WTC11 (cell line): Measurements from ENCODE around the gene SIM1. TPM values are rescaled to one million over a fixed set of nuclear protein-coding genes. Genes with fewer than 3 reads are reported as not detected.

Source experiments
- ATAC-seq: fragments of 200-7000 bp; cut with Tn5 transposase; 2 replicates; pipeline ENCODE4 v1.10.0; 2021; ENCODE audit warnings: mild to moderate bottlenecking, moderate library complexity
- CTCF ChIA-PET: fragments of 300-600 bp; sonication (Branson Sonifier 250); formaldehyde crosslinking; loops from one replicate; lab custom pipeline; 2021; ENCODE audit warnings: antibody characterized with exemption; lab: Charles Lee
- POLR2A ChIA-PET: fragments of 350-600 bp; sonication (Branson Sonifier 250); formaldehyde crosslinking; loops from one replicate; lab custom pipeline; 2021; ENCODE audit warnings: antibody characterized with exemption; lab: Charles Lee
- DNase-seq: peaks from one replicate; pipeline ENCODE4 v3.0.0; 2021; ENCODE audit warnings: low spot score
- H3K27ac Mint-ChIP-seq: 2 replicates; pipeline ENCODE4 v1.8.0; 2021; ENCODE audit warnings: mixed read lengths
- H3K27me3 Mint-ChIP-seq: 2 replicates; pipeline ENCODE4 v1.8.0; 2021; ENCODE audit warnings: low read depth, mild to moderate bottlenecking, moderate library complexity, mixed read lengths
- H3K36me3 Mint-ChIP-seq: 2 replicates; pipeline ENCODE4 v1.8.0; 2021; ENCODE audit warnings: mixed read lengths
- H3K4me1 Mint-ChIP-seq: 2 replicates; pipeline ENCODE4 v1.8.0; 2022; ENCODE audit warnings: mixed read lengths
- H3K4me3 Mint-ChIP-seq: 2 replicates; pipeline ENCODE4 v1.8.0; 2021; ENCODE audit warnings: mild to moderate bottlenecking, moderate library complexity, mixed read lengths
- H3K9me3 Mint-ChIP-seq: 2 replicates; pipeline ENCODE4 v1.8.0; 2021; ENCODE audit warnings: mixed read lengths
- FOXJ3 ChIP-seq: sonication (generic); formaldehyde crosslinking; IDR thresholded peaks from 2 replicates; pipeline ENCODE4 v1.9.0; 2021; ENCODE audit warnings: missing genetic modification reagents, mild to moderate bottlenecking, borderline replicate concordance
- GRHL2 ChIP-seq: fragments of 250-450 bp; sonication (Bioruptor Pico); IDR thresholded peaks from 2 replicates; pipeline ENCODE4 v1.8.0; 2022; ENCODE audit warnings: mild to moderate bottlenecking, moderate library complexity; ENCODE audit not compliant: insufficient replicate concordance, severe bottlenecking
- MXD4 ChIP-seq: fragments of 250-450 bp; sonication (Bioruptor Pico); IDR thresholded peaks from 2 replicates; pipeline ENCODE4 v1.8.0; 2021; ENCODE audit warnings: mild to moderate bottlenecking, moderate library complexity, borderline replicate concordance
- TCF7 ChIP-seq: sonication (generic); formaldehyde crosslinking; IDR thresholded peaks from 2 replicates; pipeline ENCODE4 v1.8.0; 2022; ENCODE audit warnings: mild to moderate bottlenecking, low read depth, missing genetic modification reagents, moderate library complexity
- ZNF121 ChIP-seq: sonication (generic); formaldehyde crosslinking; IDR thresholded peaks from 2 replicates; pipeline ENCODE4 v1.8.0; 2023; ENCODE audit warnings: missing genetic modification reagents
- ZNF232 ChIP-seq: sonication (generic); formaldehyde crosslinking; IDR thresholded peaks from 2 replicates; pipeline ENCODE4 v1.8.0; 2022; ENCODE audit warnings: mild to moderate bottlenecking, missing genetic modification reagents
- ZNF263 ChIP-seq: sonication (generic); formaldehyde crosslinking; IDR thresholded peaks from 2 replicates; pipeline ENCODE4 v1.8.1; 2022; ENCODE audit warnings: low read depth, mild to moderate bottlenecking, moderate library complexity, missing genetic modification reagents
- ZNF317 ChIP-seq: sonication (generic); formaldehyde crosslinking; IDR thresholded peaks from 2 replicates; pipeline ENCODE4 v1.8.1; 2023; ENCODE audit warnings: low read depth, mild to moderate bottlenecking, moderate library complexity, missing genetic modification reagents, borderline replicate concordance
- ZNF416 ChIP-seq: fragments of 250-450 bp; sonication (Bioruptor Pico); IDR thresholded peaks from 2 replicates; pipeline ENCODE4 v1.9.0; 2021; ENCODE audit warnings: mild to moderate bottlenecking, inconsistent platforms
- total RNA-seq: library from RNA; stranded (reverse); gene quantifications from 3 replicates; pipeline ENCODE4 v1.2.3, GENCODE V29; 2021
- TF ChIP-seq, protein P1 (sequence below): sonication (generic); formaldehyde crosslinking; IDR thresholded peaks from 2 replicates; pipeline ENCODE4 v1.8.1; 2023; ENCODE audit warnings: mild to moderate bottlenecking, missing genetic modification reagents
- TF ChIP-seq, protein P2 (sequence below): sonication (generic); formaldehyde crosslinking; IDR thresholded peaks from 2 replicates; pipeline ENCODE4 v1.8.0; 2023; ENCODE audit warnings: missing genetic modification reagents
- TF ChIP-seq, protein P3 (sequence below): sonication (generic); formaldehyde crosslinking; IDR thresholded peaks from 2 replicates; pipeline ENCODE4 v1.8.0; 2022; ENCODE audit warnings: mild to moderate bottlenecking, missing genetic modification reagents
- TF ChIP-seq, protein P4 (sequence below): fragments of 250-450 bp; sonication (Bioruptor Pico); IDR thresholded peaks from 2 replicates; pipeline ENCODE4 v1.8.0; 2021; ENCODE audit warnings: mild to moderate bottlenecking
- TF ChIP-seq, protein P5 (sequence below): fragments of 250-450 bp; sonication (Bioruptor Pico); IDR thresholded peaks from 2 replicates; pipeline ENCODE4 v1.9.0; 2021; ENCODE audit warnings: mild to moderate bottlenecking, borderline replicate concordance

The SIM1 gene
- total RNA-seq, 1 experiment from 2014 or later, result 0.09 TPM

DNA sequence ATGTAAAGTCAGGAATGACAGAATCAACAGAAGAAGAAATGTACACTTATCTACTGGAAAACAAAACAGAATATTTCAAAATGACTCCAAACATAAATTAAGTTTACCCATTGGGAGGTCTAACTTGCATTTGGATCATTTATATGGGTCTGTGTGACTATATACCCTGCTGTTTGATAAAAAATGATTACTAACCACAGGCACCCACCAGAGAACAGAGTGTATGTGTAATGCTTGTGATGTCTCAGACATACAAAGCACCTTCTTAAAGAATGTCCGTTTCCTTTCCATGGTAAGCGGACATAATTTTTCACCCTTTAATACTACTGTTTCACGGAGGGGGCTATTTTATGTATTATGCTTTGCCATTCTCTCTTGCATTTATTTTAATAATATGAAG lies 19.2 kb downstream of the SIM1 start:
- no peak for ATAC-seq
- DNase-seq, result no peak
- POLR2A ChIA-PET, result no interaction called here
- Mint-ChIP-seq H3K27ac (no peak overlapping the region), H3K9me3 (no peaks in the 10 kb centered on the region), H3K4me1 (peaks cover 14% of the 10 kb centered on the region), H3K36me3 (no peaks in the 10 kb centered on the region), H3K27me3 (peaks cover 10% of the 10 kb centered on the region), H3K4me3 (no peak overlapping the region)
- CTCF ChIA-PET, result interaction anchor here (1.1 kb wide), 1 partner anchor 8 kb away, joined by 3 read pairs; no protein-coding TSS in a partner anchor
- TF ChIP-seq, protein P1, sequence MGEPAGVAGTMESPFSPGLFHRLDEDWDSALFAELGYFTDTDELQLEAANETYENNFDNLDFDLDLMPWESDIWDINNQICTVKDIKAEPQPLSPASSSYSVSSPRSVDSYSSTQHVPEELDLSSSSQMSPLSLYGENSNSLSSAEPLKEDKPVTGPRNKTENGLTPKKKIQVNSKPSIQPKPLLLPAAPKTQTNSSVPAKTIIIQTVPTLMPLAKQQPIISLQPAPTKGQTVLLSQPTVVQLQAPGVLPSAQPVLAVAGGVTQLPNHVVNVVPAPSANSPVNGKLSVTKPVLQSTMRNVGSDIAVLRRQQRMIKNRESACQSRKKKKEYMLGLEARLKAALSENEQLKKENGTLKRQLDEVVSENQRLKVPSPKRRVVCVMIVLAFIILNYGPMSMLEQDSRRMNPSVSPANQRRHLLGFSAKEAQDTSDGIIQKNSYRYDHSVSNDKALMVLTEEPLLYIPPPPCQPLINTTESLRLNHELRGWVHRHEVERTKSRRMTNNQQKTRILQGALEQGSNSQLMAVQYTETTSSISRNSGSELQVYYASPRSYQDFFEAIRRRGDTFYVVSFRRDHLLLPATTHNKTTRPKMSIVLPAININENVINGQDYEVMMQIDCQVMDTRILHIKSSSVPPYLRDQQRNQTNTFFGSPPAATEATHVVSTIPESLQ (CRISPR knock-in tag), result no peak
- no peak for TF ChIP-seq ZNF121 (CRISPR knock-in tag)
- TF ChIP-seq, protein P2, sequence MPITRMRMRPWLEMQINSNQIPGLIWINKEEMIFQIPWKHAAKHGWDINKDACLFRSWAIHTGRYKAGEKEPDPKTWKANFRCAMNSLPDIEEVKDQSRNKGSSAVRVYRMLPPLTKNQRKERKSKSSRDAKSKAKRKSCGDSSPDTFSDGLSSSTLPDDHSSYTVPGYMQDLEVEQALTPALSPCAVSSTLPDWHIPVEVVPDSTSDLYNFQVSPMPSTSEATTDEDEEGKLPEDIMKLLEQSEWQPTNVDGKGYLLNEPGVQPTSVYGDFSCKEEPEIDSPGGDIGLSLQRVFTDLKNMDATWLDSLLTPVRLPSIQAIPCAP (CRISPR knock-in tag), result no peak

DNA sequence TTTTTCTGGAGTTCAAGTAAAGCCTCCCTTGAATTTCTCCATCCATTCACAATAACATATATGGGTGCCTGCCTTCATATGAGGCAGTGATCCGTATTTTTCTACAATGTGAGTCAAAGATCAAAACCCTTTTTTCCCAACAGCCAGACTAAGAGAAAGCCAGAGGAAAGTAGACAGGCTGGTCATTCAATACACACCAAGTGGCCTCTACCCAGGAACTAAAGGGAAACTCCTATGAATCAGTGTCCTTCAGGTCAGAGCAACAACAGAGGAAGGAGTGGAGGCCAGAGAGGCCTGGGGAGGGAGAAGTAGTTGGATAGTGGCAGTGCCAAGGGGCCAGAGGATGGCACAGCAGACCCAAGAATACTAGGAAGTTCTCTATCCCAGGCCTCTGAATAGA lies 23.8 kb downstream of the SIM1 start:
- ATAC-seq, result no peak
- ChIA-PET CTCF (interaction anchor here (1.2 kb wide), 1 partner anchor 334 kb away, joined by 3 read pairs; no protein-coding TSS in a partner anchor), POLR2A (no interaction called here)
- no peak overlapping the region for H3K4me3 Mint-ChIP-seq
- no peaks in the 10 kb centered on the region for H3K9me3 Mint-ChIP-seq
- TF ChIP-seq ZNF232 (no peak), FOXJ3 (CRISPR knock-in tag) (no peak), TCF7 (CRISPR knock-in tag) (no peak), ZNF263 (CRISPR knock-in tag) (no peak), GRHL2 (CRISPR knock-in tag) (no peak), MXD4 (CRISPR knock-in tag) (no peak), ZNF317 (CRISPR knock-in tag) (no peak), ZNF416 (CRISPR knock-in tag) (no peak)
- TF ChIP-seq, protein P3, sequence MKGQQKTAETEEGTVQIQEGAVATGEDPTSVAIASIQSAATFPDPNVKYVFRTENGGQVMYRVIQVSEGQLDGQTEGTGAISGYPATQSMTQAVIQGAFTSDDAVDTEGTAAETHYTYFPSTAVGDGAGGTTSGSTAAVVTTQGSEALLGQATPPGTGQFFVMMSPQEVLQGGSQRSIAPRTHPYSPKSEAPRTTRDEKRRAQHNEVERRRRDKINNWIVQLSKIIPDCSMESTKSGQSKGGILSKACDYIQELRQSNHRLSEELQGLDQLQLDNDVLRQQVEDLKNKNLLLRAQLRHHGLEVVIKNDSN (CRISPR knock-in tag), result no peak
- TF ChIP-seq, protein P4, sequence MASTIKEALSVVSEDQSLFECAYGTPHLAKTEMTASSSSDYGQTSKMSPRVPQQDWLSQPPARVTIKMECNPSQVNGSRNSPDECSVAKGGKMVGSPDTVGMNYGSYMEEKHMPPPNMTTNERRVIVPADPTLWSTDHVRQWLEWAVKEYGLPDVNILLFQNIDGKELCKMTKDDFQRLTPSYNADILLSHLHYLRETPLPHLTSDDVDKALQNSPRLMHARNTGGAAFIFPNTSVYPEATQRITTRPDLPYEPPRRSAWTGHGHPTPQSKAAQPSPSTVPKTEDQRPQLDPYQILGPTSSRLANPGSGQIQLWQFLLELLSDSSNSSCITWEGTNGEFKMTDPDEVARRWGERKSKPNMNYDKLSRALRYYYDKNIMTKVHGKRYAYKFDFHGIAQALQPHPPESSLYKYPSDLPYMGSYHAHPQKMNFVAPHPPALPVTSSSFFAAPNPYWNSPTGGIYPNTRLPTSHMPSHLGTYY (CRISPR knock-in tag), result no peak
- TF ChIP-seq, protein P5, sequence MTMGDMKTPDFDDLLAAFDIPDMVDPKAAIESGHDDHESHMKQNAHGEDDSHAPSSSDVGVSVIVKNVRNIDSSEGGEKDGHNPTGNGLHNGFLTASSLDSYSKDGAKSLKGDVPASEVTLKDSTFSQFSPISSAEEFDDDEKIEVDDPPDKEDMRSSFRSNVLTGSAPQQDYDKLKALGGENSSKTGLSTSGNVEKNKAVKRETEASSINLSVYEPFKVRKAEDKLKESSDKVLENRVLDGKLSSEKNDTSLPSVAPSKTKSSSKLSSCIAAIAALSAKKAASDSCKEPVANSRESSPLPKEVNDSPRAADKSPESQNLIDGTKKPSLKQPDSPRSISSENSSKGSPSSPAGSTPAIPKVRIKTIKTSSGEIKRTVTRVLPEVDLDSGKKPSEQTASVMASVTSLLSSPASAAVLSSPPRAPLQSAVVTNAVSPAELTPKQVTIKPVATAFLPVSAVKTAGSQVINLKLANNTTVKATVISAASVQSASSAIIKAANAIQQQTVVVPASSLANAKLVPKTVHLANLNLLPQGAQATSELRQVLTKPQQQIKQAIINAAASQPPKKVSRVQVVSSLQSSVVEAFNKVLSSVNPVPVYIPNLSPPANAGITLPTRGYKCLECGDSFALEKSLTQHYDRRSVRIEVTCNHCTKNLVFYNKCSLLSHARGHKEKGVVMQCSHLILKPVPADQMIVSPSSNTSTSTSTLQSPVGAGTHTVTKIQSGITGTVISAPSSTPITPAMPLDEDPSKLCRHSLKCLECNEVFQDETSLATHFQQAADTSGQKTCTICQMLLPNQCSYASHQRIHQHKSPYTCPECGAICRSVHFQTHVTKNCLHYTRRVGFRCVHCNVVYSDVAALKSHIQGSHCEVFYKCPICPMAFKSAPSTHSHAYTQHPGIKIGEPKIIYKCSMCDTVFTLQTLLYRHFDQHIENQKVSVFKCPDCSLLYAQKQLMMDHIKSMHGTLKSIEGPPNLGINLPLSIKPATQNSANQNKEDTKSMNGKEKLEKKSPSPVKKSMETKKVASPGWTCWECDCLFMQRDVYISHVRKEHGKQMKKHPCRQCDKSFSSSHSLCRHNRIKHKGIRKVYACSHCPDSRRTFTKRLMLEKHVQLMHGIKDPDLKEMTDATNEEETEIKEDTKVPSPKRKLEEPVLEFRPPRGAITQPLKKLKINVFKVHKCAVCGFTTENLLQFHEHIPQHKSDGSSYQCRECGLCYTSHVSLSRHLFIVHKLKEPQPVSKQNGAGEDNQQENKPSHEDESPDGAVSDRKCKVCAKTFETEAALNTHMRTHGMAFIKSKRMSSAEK (CRISPR knock-in tag), result no peak
- no peak overlapping the region for H3K27ac Mint-ChIP-seq
- peaks cover 2% of the 10 kb centered on the region; the same call in 1 of the 2 replicates for H3K4me1 Mint-ChIP-seq
- DNase-seq, result no peak
- H3K27me3 Mint-ChIP-seq, result peaks cover 10% of the 10 kb centered on the region
- H3K36me3 Mint-ChIP-seq, result no peaks in the 10 kb centered on the region
